ENCODE results near the gene CCNY. TPM values are rescaled to one million over a fixed set of nuclear protein-coding genes. Genes with fewer than 3 reads are reported as not detected.

Gene CCNY
- total RNA-seq, 1 experiment from 2014 or later = 62.2 TPM

GRCh38 chr10:35453855-35454532 is 117.7 kb downstream of the CCNY start:
- no peak overlapping the region for H3K4me2 ChIP-seq (ENCODE audit: low read length)
- H3K4me1 ChIP-seq (ENCODE audit: control insufficient read depth in 1 of 2, insufficient read depth in 2 of 2, low read length in 2 of 2) = peaks cover 3 to 9% of the 10 kb centered on the region in 2 experiments; a peak in 3 of 4 replicates
- CTCF ChIA-PET = no interaction called here

More at GRCh38 chr10:35453855-35454532, 117.7 kb downstream of the CCNY start:
- Histone ChIP-seq H4K20me1 (ENCODE audit: insufficient read depth) (no peaks in the 10 kb centered on the region; the same call in 1 of the 2 replicates), H3K27ac (ENCODE audit: low read depth, low read length) (no peak overlapping the region), H3K9ac (ENCODE audit: low read length) (no peak overlapping the region), H3K79me2 (ENCODE audit: insufficient read depth, low read length) (peaks cover 96% of the 10 kb centered on the region), H3K9me2 (ENCODE audit: insufficient read depth) (no peaks in the 10 kb centered on the region), H3K36me3 (ENCODE audit: control insufficient read depth in 1 of 2, insufficient read depth in 2 of 2, low read length in 2 of 2) (no peaks in the 10 kb centered on the region), H3K9me3 (ENCODE audit: control insufficient read depth in 1 of 2, insufficient read depth in 1 of 2, low read depth in 1 of 2, low read length in 2 of 2) (no peaks in the 10 kb centered on the region), H3K4me3 (replicated peaks in 1 of 2; ENCODE audit: low read depth in 1 of 2, low read length in 2 of 2) (no peak overlapping the region), H3K27me3 (ENCODE audit: insufficient read depth, low read length) (no peaks in the 10 kb centered on the region), H2AFZ (ENCODE audit: low read depth, low read length, poor library complexity, severe bottlenecking) (no peak overlapping the region)
- TF ChIP-seq JUND (IDR thresholded peaks at IDR 0.05) (no peak), SIN3A (IDR thresholded peaks at IDR 0.05; ENCODE audit: low read depth) (no peak), TCF7L2 (IDR thresholded peaks at IDR 0.05; ENCODE audit: borderline replicate concordance, extremely low read depth, insufficient read depth, insufficient read length) (no peak), CBX3 (IDR thresholded peaks at IDR 0.05; ENCODE audit: low read depth) (no peak), POLR2A (IDR thresholded peaks at IDR 0.05; ENCODE audit: borderline replicate concordance, extremely low read depth, insufficient read depth, insufficient read length) (no peak), ZFX (IDR thresholded peaks at IDR 0.05) (no peak), POLR2AphosphoS5 (IDR thresholded peaks at IDR 0.05; ENCODE audit: low read depth, low read length) (no peak), RAD21 (IDR thresholded peaks at IDR 0.05; ENCODE audit: low read depth) (no peak), ATF3 (IDR thresholded peaks at IDR 0.05) (no peak), CEBPB (IDR thresholded peaks at IDR 0.05; ENCODE audit: low read depth) (no peak), ZBTB33 (IDR thresholded peaks at IDR 0.05; ENCODE audit: extremely low read depth, insufficient replicate concordance, low read length) (no peak), SP1 (IDR thresholded peaks at IDR 0.05; ENCODE audit: low read depth) (no peak), REST (IDR thresholded peaks at IDR 0.05; ENCODE audit: low read depth) (no peak), FOSL1 (IDR thresholded peaks at IDR 0.05; ENCODE audit: low read depth) (no peak), EGR1 (IDR thresholded peaks at IDR 0.05; ENCODE audit: low read depth) (no peak), MAX (IDR thresholded peaks at IDR 0.05) (no peak)
- TF ChIP-seq, protein P1, sequence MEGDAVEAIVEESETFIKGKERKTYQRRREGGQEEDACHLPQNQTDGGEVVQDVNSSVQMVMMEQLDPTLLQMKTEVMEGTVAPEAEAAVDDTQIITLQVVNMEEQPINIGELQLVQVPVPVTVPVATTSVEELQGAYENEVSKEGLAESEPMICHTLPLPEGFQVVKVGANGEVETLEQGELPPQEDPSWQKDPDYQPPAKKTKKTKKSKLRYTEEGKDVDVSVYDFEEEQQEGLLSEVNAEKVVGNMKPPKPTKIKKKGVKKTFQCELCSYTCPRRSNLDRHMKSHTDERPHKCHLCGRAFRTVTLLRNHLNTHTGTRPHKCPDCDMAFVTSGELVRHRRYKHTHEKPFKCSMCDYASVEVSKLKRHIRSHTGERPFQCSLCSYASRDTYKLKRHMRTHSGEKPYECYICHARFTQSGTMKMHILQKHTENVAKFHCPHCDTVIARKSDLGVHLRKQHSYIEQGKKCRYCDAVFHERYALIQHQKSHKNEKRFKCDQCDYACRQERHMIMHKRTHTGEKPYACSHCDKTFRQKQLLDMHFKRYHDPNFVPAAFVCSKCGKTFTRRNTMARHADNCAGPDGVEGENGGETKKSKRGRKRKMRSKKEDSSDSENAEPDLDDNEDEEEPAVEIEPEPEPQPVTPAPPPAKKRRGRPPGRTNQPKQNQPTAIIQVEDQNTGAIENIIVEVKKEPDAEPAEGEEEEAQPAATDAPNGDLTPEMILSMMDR (IDR thresholded peaks at IDR 0.05 in 2 of 3, conservative IDR thresholded peaks at IDR 0.05 in 1 of 3; ENCODE audit: borderline replicate concordance in 1 of 3, insufficient read depth in 1 of 3, low read depth in 2 of 3, low read length in 2 of 3) = no peak
- no peak for DNase-seq (ENCODE audit: low read depth, low spot score)
- ChIA-PET RAD21 (ENCODE audit: low non-redundant PET in 1 of 2, low total read pairs in 2 of 2, uncharacterized antibody in 2 of 2, unreplicated experiment in 2 of 2) (no interaction called here), POLR2A (no interaction called here)
- intact Hi-C loops (cut with micrococcal nuclease) = no loop called here
- ATAC-seq = no peak
- BruUV-seq (replicated peaks) = no TSS peak

Data from HCT116 (cell line).